Skeletal muscle satellite cell (primary cell): ENCODE data around the gene RSBN1.
"Not testable (repeated sequence)": the region's sequence is repeated elsewhere in the genome, so short reads cannot be mapped to it uniquely, and the experiment has no call there.

Experiments used
- H3K27me3 ChIP-seq: 2 replicates; pipeline ENCODE4 v1.7.0; 2013; ENCODE audit warnings: low read length; ENCODE audit not compliant: control insufficient read depth, insufficient read depth
- H3K36me3 ChIP-seq: 2 replicates; pipeline ENCODE4 v1.7.0; 2013; ENCODE audit warnings: mild to moderate bottlenecking, control low read depth, low read length; ENCODE audit not compliant: insufficient read depth
- H3K4me1 ChIP-seq: 2 replicates; pipeline ENCODE4 v1.7.0; 2013; ENCODE audit warnings: low read length; ENCODE audit not compliant: control insufficient read depth, insufficient read depth
- H3K4me2 ChIP-seq: 2 replicates; pipeline ENCODE4 v1.7.0; 2013; ENCODE audit warnings: mild to moderate bottlenecking, low read length
- H3K4me3 ChIP-seq: 2 replicates; pipeline ENCODE4 v1.7.0; 2013; ENCODE audit warnings: low read length
- H3K9ac ChIP-seq: 2 replicates; pipeline ENCODE4 v1.7.0; 2013; ENCODE audit warnings: mild to moderate bottlenecking, low read depth, low read length, moderate library complexity
- H3K9me3 ChIP-seq: replicated peaks from 2 replicates; pipeline ENCODE4 v1.7.0; 2013; ENCODE audit warnings: mild to moderate bottlenecking, control low read depth, low read length

RSBN1 gene

GRCh38 chr1:113717506-113717905, 94.8 kb downstream of the RSBN1 start:
- not testable (repeated sequence) for H3K4me3 ChIP-seq, H3K4me2 ChIP-seq, H3K9ac ChIP-seq, H3K4me1 ChIP-seq, H3K9me3 ChIP-seq, H3K27me3 ChIP-seq
- peaks cover 35% of the 10 kb centered on the region for H3K36me3 ChIP-seq

- Histone ChIP-seq H3K36me3 (peaks cover 39% of the 10 kb centered on the region), H3K4me2 (no peak overlapping the region), H3K27me3 (no peaks in the 10 kb centered on the region), H3K4me3 (no peak overlapping the region), H3K9ac (no peak overlapping the region), H3K9me3 (no peaks in the 10 kb centered on the region), H3K4me1 (no peaks in the 10 kb centered on the region)
Measured at GRCh38 chr1:113714606-113715269, 97.5 kb downstream of the RSBN1 start.
